ENCODE data around the gene SLC4A3. TPM values are rescaled to one million over a fixed set of nuclear protein-coding genes. Genes with fewer than 3 reads are reported as not detected.
"Not testable (repeated sequence)": the region's sequence is repeated elsewhere in the genome, so short reads cannot be mapped to it uniquely, and the experiment has no call there.

The SLC4A3 gene
- total RNA-seq, 1 donor from 2014 or later, result 2.1 TPM

DNA sequence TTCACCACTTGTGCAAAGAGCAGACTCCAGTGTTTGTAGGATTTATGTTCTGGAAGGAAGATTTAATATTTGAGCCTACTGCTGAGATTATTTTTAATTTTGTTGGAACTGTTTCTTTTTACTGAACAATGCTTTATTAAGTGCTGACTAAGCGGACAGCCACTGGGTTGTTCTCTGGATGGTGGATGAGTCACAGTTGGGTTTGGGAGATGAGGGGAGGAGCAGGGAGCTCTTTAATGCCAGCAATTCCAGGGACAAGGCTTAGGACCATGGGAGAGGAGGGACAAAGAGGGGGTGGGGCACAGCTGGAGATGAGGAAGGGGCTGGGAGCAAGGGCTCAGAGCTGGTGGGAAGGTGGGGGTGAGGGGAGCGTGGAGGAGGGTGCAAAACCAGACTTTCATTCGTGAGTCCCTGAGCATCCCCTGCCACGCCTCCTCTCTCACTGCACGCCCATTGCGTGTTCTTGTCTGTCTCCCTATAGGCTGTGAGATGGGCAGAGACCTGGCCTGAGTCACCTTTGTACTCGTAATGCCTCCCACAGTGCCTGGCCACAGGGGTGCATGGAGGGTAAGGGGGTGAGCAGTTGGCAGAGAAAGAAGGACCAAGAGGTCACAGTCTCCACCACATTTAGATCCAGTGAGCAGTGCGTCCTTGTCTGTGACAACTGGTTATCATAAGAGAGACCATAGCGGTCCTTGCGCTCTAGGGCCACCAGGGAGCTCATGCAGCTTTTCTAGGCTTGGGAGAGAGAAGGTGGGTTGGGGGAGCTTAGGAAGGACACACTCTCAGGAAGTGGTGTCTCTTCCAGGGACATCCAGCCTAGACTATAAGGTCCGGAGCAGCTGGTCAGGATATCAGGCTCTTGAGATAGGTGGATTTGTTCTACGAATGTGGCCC, 18.4 kb downstream of the SLC4A3 start:
- peaks cover 11% of the 10 kb centered on the region for H3K27me3 Mint-ChIP-seq (ENCODE audit: unreplicated experiment)
- no peaks in the 10 kb centered on the region for H3K9me3 Mint-ChIP-seq (ENCODE audit: unreplicated experiment)
- H3K36me3 Mint-ChIP-seq (ENCODE audit: low read depth, unreplicated experiment), result no peaks in the 10 kb centered on the region
- DNase-seq (ENCODE audit: low spot score), result no peak
- H3K4me1 Mint-ChIP-seq (ENCODE audit: unreplicated experiment), result peaks cover 16% of the 10 kb centered on the region
- no peak overlapping the region for H3K4me3 Mint-ChIP-seq (ENCODE audit: unreplicated experiment)
- H3K27ac Mint-ChIP-seq (ENCODE audit: unreplicated experiment), result no peak overlapping the region
- TF ChIP-seq, protein P1, sequence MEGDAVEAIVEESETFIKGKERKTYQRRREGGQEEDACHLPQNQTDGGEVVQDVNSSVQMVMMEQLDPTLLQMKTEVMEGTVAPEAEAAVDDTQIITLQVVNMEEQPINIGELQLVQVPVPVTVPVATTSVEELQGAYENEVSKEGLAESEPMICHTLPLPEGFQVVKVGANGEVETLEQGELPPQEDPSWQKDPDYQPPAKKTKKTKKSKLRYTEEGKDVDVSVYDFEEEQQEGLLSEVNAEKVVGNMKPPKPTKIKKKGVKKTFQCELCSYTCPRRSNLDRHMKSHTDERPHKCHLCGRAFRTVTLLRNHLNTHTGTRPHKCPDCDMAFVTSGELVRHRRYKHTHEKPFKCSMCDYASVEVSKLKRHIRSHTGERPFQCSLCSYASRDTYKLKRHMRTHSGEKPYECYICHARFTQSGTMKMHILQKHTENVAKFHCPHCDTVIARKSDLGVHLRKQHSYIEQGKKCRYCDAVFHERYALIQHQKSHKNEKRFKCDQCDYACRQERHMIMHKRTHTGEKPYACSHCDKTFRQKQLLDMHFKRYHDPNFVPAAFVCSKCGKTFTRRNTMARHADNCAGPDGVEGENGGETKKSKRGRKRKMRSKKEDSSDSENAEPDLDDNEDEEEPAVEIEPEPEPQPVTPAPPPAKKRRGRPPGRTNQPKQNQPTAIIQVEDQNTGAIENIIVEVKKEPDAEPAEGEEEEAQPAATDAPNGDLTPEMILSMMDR (IDR thresholded peaks at IDR 0.05; ENCODE audit: unreplicated experiment), result no peak

DNA sequence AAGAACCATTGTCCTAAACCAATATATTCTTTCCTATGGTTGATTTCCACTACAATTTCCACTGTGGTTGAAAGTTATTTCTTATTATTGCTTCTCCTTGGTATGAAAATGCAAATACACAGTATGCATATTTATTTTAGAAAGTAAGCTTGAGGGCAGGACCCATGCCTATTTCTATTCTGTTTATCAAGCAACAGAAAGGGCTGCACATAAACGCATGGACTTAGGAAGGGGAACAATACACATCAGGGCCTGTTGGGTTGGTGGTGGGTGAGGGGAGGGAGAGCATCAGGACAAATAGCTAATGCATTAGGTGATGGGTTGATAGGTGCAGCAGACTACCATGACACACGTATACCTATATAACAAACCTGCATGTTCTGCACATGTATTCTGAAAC, 20.7 kb downstream of the SLC4A3 start:
- DNase-seq (ENCODE audit: low spot score), result no peak

DNA sequence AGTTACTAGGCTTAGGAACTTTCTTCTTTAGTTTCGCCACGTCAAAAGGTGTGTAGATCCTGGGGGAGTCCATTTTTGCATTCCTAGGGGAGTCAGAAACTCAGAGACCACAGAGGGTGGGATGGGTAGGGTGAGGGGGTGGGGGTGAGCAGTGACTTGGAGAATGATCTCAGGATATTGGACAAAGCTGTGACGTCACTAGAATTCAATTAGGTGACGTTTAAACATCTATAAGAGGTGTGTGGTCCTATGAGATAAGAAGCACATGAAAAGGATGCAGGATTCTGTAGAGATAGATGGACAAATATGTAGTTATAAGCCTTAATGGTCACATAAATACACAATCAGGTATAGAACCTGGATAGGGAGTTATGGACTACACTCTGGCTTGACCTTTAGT, 21.5 kb downstream of the SLC4A3 start:
- Mint-ChIP-seq H3K4me3 (ENCODE audit: unreplicated experiment) (no peak overlapping the region), H3K27ac (ENCODE audit: unreplicated experiment) (no peak overlapping the region), H3K4me1 (ENCODE audit: unreplicated experiment) (peaks cover 6% of the 10 kb centered on the region), H3K36me3 (ENCODE audit: low read depth, unreplicated experiment) (no peaks in the 10 kb centered on the region), H3K27me3 (ENCODE audit: unreplicated experiment) (peaks cover 8% of the 10 kb centered on the region), H3K9me3 (ENCODE audit: unreplicated experiment) (no peaks in the 10 kb centered on the region)
- TF ChIP-seq, protein P1 (IDR thresholded peaks at IDR 0.05; ENCODE audit: unreplicated experiment), result no peak
- DNase-seq (ENCODE audit: low spot score), result no peak

More for the DNA sequence above, 20.7 kb downstream of the SLC4A3 start:
- H3K27ac Mint-ChIP-seq (ENCODE audit: unreplicated experiment), result no peak overlapping the region
- H3K27me3 Mint-ChIP-seq (ENCODE audit: unreplicated experiment), result peaks cover 11% of the 10 kb centered on the region
- TF ChIP-seq, protein P1 (IDR thresholded peaks at IDR 0.05; ENCODE audit: unreplicated experiment), result no peak
- H3K4me3 Mint-ChIP-seq (ENCODE audit: unreplicated experiment), result no peak overlapping the region
- no peaks in the 10 kb centered on the region for H3K36me3 Mint-ChIP-seq (ENCODE audit: low read depth, unreplicated experiment)
- peaks cover 11% of the 10 kb centered on the region for H3K4me1 Mint-ChIP-seq (ENCODE audit: unreplicated experiment)
- no peaks in the 10 kb centered on the region for H3K9me3 Mint-ChIP-seq (ENCODE audit: unreplicated experiment)

DNA sequence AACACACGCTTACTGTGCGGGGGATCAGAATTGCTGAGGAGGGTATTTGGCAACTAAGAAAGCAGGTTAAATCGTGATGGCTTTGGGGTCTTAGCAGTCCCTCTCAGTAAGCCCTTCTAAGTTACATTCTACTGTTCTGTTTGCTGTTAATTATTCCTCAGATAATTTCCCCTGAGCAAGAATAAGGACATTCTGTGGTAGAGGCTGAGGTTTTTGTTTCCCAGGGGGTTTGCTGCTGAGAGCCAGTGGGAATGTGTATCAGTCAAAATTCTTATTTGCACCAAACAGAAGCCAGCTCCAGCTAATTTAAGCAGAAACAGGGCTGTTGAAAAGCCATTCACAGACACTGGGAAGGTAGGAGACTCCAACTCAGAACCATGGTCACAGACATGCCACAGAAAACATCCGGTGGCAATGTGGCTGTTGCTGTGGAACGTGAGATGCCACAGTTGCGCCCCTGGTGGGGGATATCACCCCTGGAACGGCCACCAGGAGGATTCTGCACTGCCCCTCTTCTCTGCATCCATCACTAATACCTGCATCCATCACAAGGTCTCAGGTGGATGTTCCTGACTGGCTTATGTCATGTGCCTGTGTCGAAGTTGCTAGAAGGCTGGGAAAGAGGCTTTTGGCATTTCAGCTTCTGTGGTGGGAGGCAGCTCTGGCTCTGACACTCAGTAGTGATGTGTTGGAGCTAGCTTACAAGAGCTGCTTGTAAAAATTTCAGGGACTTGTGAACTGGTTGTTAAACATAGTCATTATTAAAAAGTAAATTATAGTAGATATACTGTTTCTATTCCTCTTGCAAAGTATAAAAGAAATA, 23.2 kb downstream of the SLC4A3 start:
- Mint-ChIP-seq H3K9me3 (ENCODE audit: unreplicated experiment) (no peaks in the 10 kb centered on the region), H3K4me1 (ENCODE audit: unreplicated experiment) (peaks cover under 1% of the 10 kb centered on the region), H3K27me3 (ENCODE audit: unreplicated experiment) (peaks cover 7% of the 10 kb centered on the region), H3K27ac (ENCODE audit: unreplicated experiment) (no peak overlapping the region), H3K36me3 (ENCODE audit: low read depth, unreplicated experiment) (no peaks in the 10 kb centered on the region), H3K4me3 (ENCODE audit: unreplicated experiment) (no peak overlapping the region)
- DNase-seq (ENCODE audit: low spot score), result no peak
- TF ChIP-seq, protein P1 (IDR thresholded peaks at IDR 0.05; ENCODE audit: unreplicated experiment), result no peak

DNA sequence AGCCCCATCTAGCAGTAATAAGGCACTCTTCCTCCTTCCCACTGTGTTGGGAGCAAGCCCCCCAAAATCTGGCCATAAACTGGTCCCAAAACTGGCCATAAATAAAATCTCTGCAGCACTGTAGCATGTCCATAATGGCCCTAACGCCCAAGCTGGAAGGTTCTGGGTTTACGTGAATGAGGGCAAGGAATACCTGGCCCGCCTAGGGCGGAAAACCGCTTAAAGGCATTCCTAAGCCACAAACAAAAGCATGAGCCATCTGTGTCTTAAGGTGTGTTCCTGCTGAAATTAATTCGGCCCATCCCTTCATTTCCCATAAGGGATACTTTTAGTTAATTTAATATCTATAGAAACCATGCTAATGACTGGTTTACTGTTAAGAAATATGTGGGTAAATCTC, 24.2 kb downstream of the SLC4A3 start:
- not testable (repeated sequence) for H3K36me3 Mint-ChIP-seq (ENCODE audit: low read depth, unreplicated experiment); H3K27me3 Mint-ChIP-seq (ENCODE audit: unreplicated experiment); H3K27ac Mint-ChIP-seq (ENCODE audit: unreplicated experiment); DNase-seq (ENCODE audit: low spot score); H3K4me1 Mint-ChIP-seq (ENCODE audit: unreplicated experiment); H3K9me3 Mint-ChIP-seq (ENCODE audit: unreplicated experiment); H3K4me3 Mint-ChIP-seq (ENCODE audit: unreplicated experiment)
